ENCODE results near the gene ETS1. TPM values are rescaled to one million over a fixed set of nuclear protein-coding genes. Genes with fewer than 3 reads are reported as not detected.

Gene ETS1
- total RNA-seq, 2 donors from 2014 or later: 34.3 to 36.4 TPM

DNA sequence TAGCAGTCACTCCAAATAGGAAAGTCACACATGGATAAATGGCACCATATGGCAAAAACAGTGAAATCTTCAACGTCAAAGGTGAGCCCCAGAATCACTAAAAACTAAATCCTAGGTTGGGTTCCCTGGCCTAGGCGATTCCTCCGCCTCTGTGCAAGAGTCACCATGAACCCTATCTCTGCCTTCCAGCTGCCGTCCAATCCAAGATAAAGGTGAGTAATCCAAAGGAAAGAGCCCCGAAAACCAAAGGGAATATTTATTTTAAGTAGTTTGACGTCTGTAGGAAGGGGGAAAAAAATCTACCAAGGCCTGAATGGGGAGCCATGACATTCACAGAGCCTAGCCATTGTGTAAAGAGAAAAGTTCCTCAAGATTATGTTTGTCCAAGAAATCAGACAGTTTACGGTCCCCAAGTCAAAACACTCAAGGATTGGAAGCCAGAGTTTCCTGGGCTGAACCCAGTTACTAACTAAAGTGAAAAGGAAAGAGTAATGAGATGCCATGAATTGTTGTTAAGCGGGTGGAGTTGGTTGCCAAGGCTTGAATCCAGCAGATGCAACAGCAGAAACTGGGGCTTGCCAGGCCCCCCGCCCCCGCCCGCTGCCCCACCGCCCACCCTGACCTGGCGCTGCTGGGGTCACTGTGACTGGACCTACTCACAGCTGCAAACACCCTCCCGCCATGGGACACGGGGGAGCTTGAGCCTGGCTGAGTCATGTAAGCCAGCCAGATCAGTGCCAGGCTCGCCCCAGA, 39.7 kb upstream of the ETS1 start:
- H3K9me3 ChIP-seq (ENCODE audit: control insufficient read depth, low read length): no peaks in the 10 kb centered on the region
- H3K4me3 ChIP-seq (ENCODE audit: low read length): no peak overlapping the region
- Mint-ChIP-seq H3K4me3 (no peak overlapping the region), H3K27ac (no peak overlapping the region), H3K9me3 (no peaks in the 10 kb centered on the region), H3K36me3 (ENCODE audit: low read depth) (no peaks in the 10 kb centered on the region), H3K27me3 (ENCODE audit: insufficient read depth) (peaks cover 20% of the 10 kb centered on the region), H3K4me1 (peaks cover 50% of the 10 kb centered on the region)
- no peak for DNase-seq
- WGBS, 2 experiments (ENCODE audit: insufficient coverage in 1 of 2, insufficient read length in 1 of 2): 87 to 97% methylated on average over 6 to 16 of the region's 16 CpGs
- H3K9ac ChIP-seq (ENCODE audit: extremely low read depth, low read length, poor library complexity, severe bottlenecking): no peak overlapping the region
- no peak overlapping the region for H3K27ac ChIP-seq (ENCODE audit: low read depth, low read length)
- H3K4me1 ChIP-seq (ENCODE audit: control insufficient read depth, insufficient read depth, low read length): peaks cover 4% of the 10 kb centered on the region
- TF ChIP-seq CTCF (conservative IDR thresholded peaks at IDR 0.05): no peak
- no peaks in the 10 kb centered on the region for H3K27me3 ChIP-seq (ENCODE audit: control insufficient read depth, insufficient read depth, low read length, poor library complexity, severe bottlenecking)
- H3K36me3 ChIP-seq (ENCODE audit: control insufficient read depth, insufficient read depth, low read length): no peaks in the 10 kb centered on the region

- no peaks in the 10 kb centered on the region for H3K36me3 Mint-ChIP-seq (ENCODE audit: low read depth)
- H3K9me3 Mint-ChIP-seq: no peaks in the 10 kb centered on the region
- no peaks in the 10 kb centered on the region for H3K36me3 ChIP-seq (ENCODE audit: control insufficient read depth, insufficient read depth, low read length)
- peaks cover 6% of the 10 kb centered on the region for H3K27me3 ChIP-seq (ENCODE audit: control insufficient read depth, insufficient read depth, low read length, poor library complexity, severe bottlenecking)
- H3K27me3 Mint-ChIP-seq (ENCODE audit: insufficient read depth): peaks cover 27% of the 10 kb centered on the region
- TF ChIP-seq CTCF (conservative IDR thresholded peaks at IDR 0.05): no peak
- no peak overlapping the region for H3K9ac ChIP-seq (ENCODE audit: extremely low read depth, low read length, poor library complexity, severe bottlenecking)
- no peak overlapping the region for H3K27ac ChIP-seq (ENCODE audit: low read depth, low read length)
- H3K4me1 Mint-ChIP-seq: peaks cover 51% of the 10 kb centered on the region
- peak; percentile 26 for DNase-seq
- peaks cover 4% of the 10 kb centered on the region for H3K4me1 ChIP-seq (ENCODE audit: control insufficient read depth, insufficient read depth, low read length)
- no peak overlapping the region for H3K27ac Mint-ChIP-seq
- H3K4me3 ChIP-seq (ENCODE audit: low read length): no peak overlapping the region
- H3K9me3 ChIP-seq (ENCODE audit: control insufficient read depth, low read length): no peaks in the 10 kb centered on the region
- 67 to 87% methylated on average over 2 of the region's 2 CpGs for WGBS, 2 experiments (ENCODE audit: insufficient coverage in 1 of 2, insufficient read length in 1 of 2)
- no peak overlapping the region for H3K4me3 Mint-ChIP-seq
Measured at GRCh38 chr11:128625746-128626145, 38.4 kb upstream of the ETS1 start.

- DNase-seq: peak; percentile 42
- H3K4me3 ChIP-seq (ENCODE audit: low read length): no peak overlapping the region
- no peaks in the 10 kb centered on the region for H3K36me3 ChIP-seq (ENCODE audit: control insufficient read depth, insufficient read depth, low read length)
- Mint-ChIP-seq H3K27ac (no peak overlapping the region), H3K4me3 (no peak overlapping the region), H3K27me3 (ENCODE audit: insufficient read depth) (peaks cover 30% of the 10 kb centered on the region), H3K4me1 (peaks cover 49% of the 10 kb centered on the region), H3K9me3 (no peaks in the 10 kb centered on the region), H3K36me3 (ENCODE audit: low read depth) (no peaks in the 10 kb centered on the region)
- H3K4me1 ChIP-seq (ENCODE audit: control insufficient read depth, insufficient read depth, low read length): peaks cover 4% of the 10 kb centered on the region
- H3K9me3 ChIP-seq (ENCODE audit: control insufficient read depth, low read length): no peaks in the 10 kb centered on the region
- H3K9ac ChIP-seq (ENCODE audit: extremely low read depth, low read length, poor library complexity, severe bottlenecking): no peak overlapping the region
- no peak for TF ChIP-seq CTCF (conservative IDR thresholded peaks at IDR 0.05)
- peaks cover 11% of the 10 kb centered on the region for H3K27me3 ChIP-seq (ENCODE audit: control insufficient read depth, insufficient read depth, low read length, poor library complexity, severe bottlenecking)
- no peak overlapping the region for H3K27ac ChIP-seq (ENCODE audit: low read depth, low read length)
- 89 to 95% methylated on average over 6 to 8 of the region's 8 CpGs for WGBS, 2 experiments (ENCODE audit: insufficient coverage in 1 of 2, insufficient read length in 1 of 2)
Measured at GRCh38 chr11:128625326-128625725, 38.0 kb upstream of the ETS1 start.
